ENCODE measurements around the gene FAM210B. TPM values are rescaled to one million over a fixed set of nuclear protein-coding genes. Genes with fewer than 3 reads are reported as not detected.

FAM210B gene
- total and polyA plus RNA-seq, 9 of the 15 experiments (the other 6 are each of a cell fraction or from before 2014, with no cell fraction given), result 12.1 to 87.3 (median 47.6) TPM

- TF ChIP-seq ZNF518B (CRISPR knock-in tag; IDR thresholded peaks at IDR 0.05) (no peak), RCOR1 (IDR thresholded peaks at IDR 0.05; ENCODE audit: borderline replicate concordance in 1 of 2, low read depth in 2 of 2, low read length in 2 of 2) (peak; percentile 23 to 87; a peak in 3 of 4 replicates), ZFX (CRISPR knock-in tag; IDR thresholded peaks at IDR 0.05) (peak; percentile 60), TFE3 (CRISPR knock-in tag; IDR thresholded peaks at IDR 0.05) (no peak), HDAC1 (IDR thresholded peaks at IDR 0.05) (peak in 1 of 2 experiments; percentile 67; a peak in 1 of 4 replicates), NEUROD1 (IDR thresholded peaks at IDR 0.05; ENCODE audit: borderline replicate concordance, low read depth, low read length, partially characterized antibody) (no peak), SMARCA4 (IDR thresholded peaks at IDR 0.05) (peak; percentile 25; the same call in 1 of the 2 replicates), ARID1B (IDR thresholded peaks at IDR 0.05) (peak; percentile 60), NR0B1 (IDR thresholded peaks at IDR 0.05; ENCODE audit: partially characterized antibody) (no peak), USF1 (CRISPR knock-in tag; IDR thresholded peaks at IDR 0.05) (no peak), NR2F6 (CRISPR knock-in tag; IDR thresholded peaks at IDR 0.05) (no peak), LCOR (CRISPR knock-in tag; IDR thresholded peaks at IDR 0.05) (0 out of 2 replicates have a peak, but pooled peaks have one; percentile 58), POLR2AphosphoS5 (IDR thresholded peaks at IDR 0.05; ENCODE audit: control insufficient read depth, insufficient read depth, low read depth, low read length) (0 out of 2 replicates have a peak, but pooled peaks have one; percentile 28), NCOR1 (IDR thresholded peaks at IDR 0.05) (peak; percentile 33; the same call in 1 of the 2 replicates), ZNF507 (tag; conservative IDR thresholded peaks at IDR 0.05) (no peak), CEBPG (CRISPR knock-in tag; IDR thresholded peaks at IDR 0.05) (no peak), CEBPG (tag; conservative IDR thresholded peaks at IDR 0.05 in 1 of 2, IDR thresholded peaks at IDR 0.05 in 1 of 2) (peak in 1 of 2 experiments; percentile 51; a peak in 1 of 4 replicates)
Measured at GRCh38 chr20:56414842-56415765, 56.3 kb downstream of the FAM210B start (continued).
